B cell (primary cell): ENCODE results near the gene LRIG3.

Experiments
- EZH2 ChIP-seq: IDR thresholded peaks from 2 replicates; pipeline ENCODE4 v1.6.1; 2012; ENCODE audit warnings: borderline replicate concordance, low read depth, mild to moderate bottlenecking, moderate library complexity, low read length; ENCODE audit not compliant: insufficient read depth, poor library complexity, severe bottlenecking
- TF ChIP-seq, protein P1 (sequence below): fragments of 200-600 bp; IDR thresholded peaks from one replicate; pipeline ENCODE4 v1.8.0; 2022; ENCODE audit warnings: antibody characterized with exemption, mild to moderate bottlenecking

DNA sequence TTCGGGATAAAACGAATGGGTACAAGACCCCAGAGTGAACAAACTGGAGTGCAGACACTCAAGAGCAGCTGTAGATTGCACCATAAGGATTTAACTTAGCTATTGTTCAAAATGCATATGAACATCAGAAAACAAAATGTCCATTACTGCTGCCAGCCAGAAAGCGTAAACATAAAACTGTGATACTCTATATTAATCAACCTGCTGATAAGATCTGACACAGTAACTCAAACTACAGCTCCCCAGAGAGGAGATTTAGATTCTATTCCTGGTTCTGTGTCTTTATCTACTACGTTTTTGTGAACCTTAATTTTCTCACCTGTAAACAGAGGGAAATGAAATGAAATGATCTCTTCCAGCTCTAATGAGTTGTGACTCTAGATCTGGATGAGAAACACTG lies 22.3 kb downstream of the LRIG3 start:
- TF ChIP-seq, protein P1, sequence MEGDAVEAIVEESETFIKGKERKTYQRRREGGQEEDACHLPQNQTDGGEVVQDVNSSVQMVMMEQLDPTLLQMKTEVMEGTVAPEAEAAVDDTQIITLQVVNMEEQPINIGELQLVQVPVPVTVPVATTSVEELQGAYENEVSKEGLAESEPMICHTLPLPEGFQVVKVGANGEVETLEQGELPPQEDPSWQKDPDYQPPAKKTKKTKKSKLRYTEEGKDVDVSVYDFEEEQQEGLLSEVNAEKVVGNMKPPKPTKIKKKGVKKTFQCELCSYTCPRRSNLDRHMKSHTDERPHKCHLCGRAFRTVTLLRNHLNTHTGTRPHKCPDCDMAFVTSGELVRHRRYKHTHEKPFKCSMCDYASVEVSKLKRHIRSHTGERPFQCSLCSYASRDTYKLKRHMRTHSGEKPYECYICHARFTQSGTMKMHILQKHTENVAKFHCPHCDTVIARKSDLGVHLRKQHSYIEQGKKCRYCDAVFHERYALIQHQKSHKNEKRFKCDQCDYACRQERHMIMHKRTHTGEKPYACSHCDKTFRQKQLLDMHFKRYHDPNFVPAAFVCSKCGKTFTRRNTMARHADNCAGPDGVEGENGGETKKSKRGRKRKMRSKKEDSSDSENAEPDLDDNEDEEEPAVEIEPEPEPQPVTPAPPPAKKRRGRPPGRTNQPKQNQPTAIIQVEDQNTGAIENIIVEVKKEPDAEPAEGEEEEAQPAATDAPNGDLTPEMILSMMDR: no peak
- TF ChIP-seq EZH2: no peak
